Smooth muscle cell (in vitro differentiated cells): ENCODE measurements around the gene IARS1. TPM values are rescaled to one million over a fixed set of nuclear protein-coding genes. Genes with fewer than 3 reads are reported as not detected.

Source experiments
- DNase-seq: peaks from one replicate; lab custom pipeline; 2025; ENCODE audit not compliant: unreplicated experiment; lab: John Stamatoyannopoulos, UW
- H2AFZ ChIP-seq: fragments of 200-600 bp; sonication (generic); 2 replicates; pipeline ENCODE4 v1.6.0; 2016; ENCODE audit warnings: antibody characterized with exemption, low read depth, mild to moderate bottlenecking
- H3F3A ChIP-seq: fragments of 200-600 bp; sonication (generic); 2 replicates; pipeline ENCODE4 v1.6.0; 2017; ENCODE audit warnings: antibody characterized with exemption, low read depth
- H3K27ac ChIP-seq: fragments of 200-600 bp; sonication (generic); 2 replicates; pipeline ENCODE4 v1.5.1; 2016; ENCODE audit warnings: low read depth, mild to moderate bottlenecking
- H3K27me3 ChIP-seq: fragments of 200-600 bp; sonication (generic); 2 replicates; pipeline ENCODE4 v1.6.1; 2016; ENCODE audit warnings: low read depth, mild to moderate bottlenecking
- H3K36me3 ChIP-seq: fragments of 200-600 bp; sonication (generic); 2 replicates; pipeline ENCODE4 v1.5.1; 2016; ENCODE audit warnings: low read depth
- H3K4me1 ChIP-seq: fragments of 200-600 bp; sonication (generic); 2 replicates; pipeline ENCODE4 v1.5.1; 2016; ENCODE audit warnings: low read depth
- H3K4me2 ChIP-seq: fragments of 200-600 bp; sonication (generic); 2 replicates; pipeline ENCODE4 v1.6.0; 2016; ENCODE audit warnings: mild to moderate bottlenecking
- H3K4me3 ChIP-seq: fragments of 200-600 bp; sonication (generic); 2 replicates; pipeline ENCODE4 v1.5.1; 2016; ENCODE audit warnings: mild to moderate bottlenecking
- H3K79me2 ChIP-seq: fragments of 200-600 bp; sonication (generic); 2 replicates; pipeline ENCODE4 v1.6.0; 2016; ENCODE audit warnings: low read depth, mild to moderate bottlenecking
- H3K9ac ChIP-seq: fragments of 200-600 bp; sonication (generic); 2 replicates; pipeline ENCODE4 v1.6.0; 2016; ENCODE audit warnings: low read depth
- H3K9me3 ChIP-seq: fragments of 200-600 bp; sonication (generic); replicated peaks from 2 replicates; pipeline ENCODE4 v1.5.1; 2016; ENCODE audit warnings: low read depth
- H4K20me1 ChIP-seq: fragments of 200-600 bp; sonication (generic); 2 replicates; pipeline ENCODE4 v1.6.0; 2016; ENCODE audit warnings: low read depth
- WGBS: methylation state at CpG from one replicate; pipeline ENCODE4 v1.1.7; 2016; ENCODE audit warnings: low lambda C conversion rate; 5-methylcytosine and 5-hydroxymethylcytosine counted together
- polyA plus RNA-seq: library from polyadenylated mRNA; unstranded; fragments of >200 nt; fragmentation: Nextera tagmentation; extraction: Ambion mirVana; gene quantifications from 2 replicates; pipeline ENCODE4 v1.2.1, GENCODE V29; 2016
- total RNA-seq: library from RNA; depleted of rRNA; stranded (reverse); fragments of >200 nt; gene quantifications from 2 replicates; pipeline ENCODE4 v1.2.3, GENCODE V29; 2014
- TF ChIP-seq, protein P1 (sequence below): fragments of 200-600 bp; sonication (generic); IDR thresholded peaks from 2 replicates; pipeline ENCODE4 v1.5.1; 2017; ENCODE audit warnings: borderline replicate concordance, mild to moderate bottlenecking, antibody characterized with exemption; ENCODE audit not compliant: insufficient read depth, poor library complexity, severe bottlenecking

The IARS1 gene
- total and polyA plus RNA-seq, 2 experiments from 2014 or later: 93.0 to 150 TPM

DNA sequence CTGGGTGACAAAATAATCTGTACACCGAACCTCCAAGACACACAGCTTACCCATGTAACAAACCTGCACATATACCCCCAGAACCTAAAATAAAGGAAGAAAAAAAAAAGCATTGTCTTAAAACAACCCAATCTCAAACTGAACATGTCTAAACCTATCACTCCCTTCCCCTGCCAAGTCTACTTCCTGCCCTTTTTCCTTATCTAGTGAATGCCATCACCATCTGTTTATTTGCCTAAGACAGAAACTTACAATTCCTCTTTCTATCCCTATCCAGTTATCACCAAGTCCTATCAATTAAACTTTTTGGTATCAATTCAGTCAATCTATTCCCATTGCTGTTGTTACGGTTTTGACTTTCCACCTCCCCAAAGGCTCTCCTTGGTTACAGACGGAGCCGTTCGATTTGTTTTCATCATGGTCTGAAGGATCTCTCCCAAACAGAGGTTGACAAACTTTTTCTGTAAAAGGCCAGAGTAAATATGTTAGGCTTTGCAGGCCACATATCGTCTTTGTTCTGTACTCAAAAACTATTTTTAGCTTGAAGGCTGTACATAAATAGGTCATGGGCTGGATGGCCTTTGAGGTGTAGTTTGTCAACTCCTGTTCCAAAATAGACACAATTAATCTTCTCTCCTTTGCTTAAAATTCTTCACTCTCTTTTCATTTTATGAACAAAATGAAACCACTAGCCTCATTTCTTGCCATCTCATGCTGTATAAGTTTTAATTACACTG, 19.6 kb upstream of the IARS1 start:
- Histone ChIP-seq H3K79me2 (peaks cover 26% of the 10 kb centered on the region), H3K27ac (peak overlapping the region; percentile 15), H3K4me2 (no peak overlapping the region), H3F3A (no peaks in the 10 kb centered on the region), H3K4me1 (no peaks in the 10 kb centered on the region), H3K36me3 (peaks cover 25% of the 10 kb centered on the region), H3K9me3 (no peaks in the 10 kb centered on the region), H3K27me3 (no peaks in the 10 kb centered on the region), H2AFZ (no peak overlapping the region), H3K4me3 (no peak overlapping the region), H3K9ac (no peak overlapping the region), H4K20me1 (peaks cover 7% of the 10 kb centered on the region)
- WGBS: 88% methylated on average over 6 of the region's 6 CpGs
- DNase-seq: no peak
- TF ChIP-seq, protein P1, sequence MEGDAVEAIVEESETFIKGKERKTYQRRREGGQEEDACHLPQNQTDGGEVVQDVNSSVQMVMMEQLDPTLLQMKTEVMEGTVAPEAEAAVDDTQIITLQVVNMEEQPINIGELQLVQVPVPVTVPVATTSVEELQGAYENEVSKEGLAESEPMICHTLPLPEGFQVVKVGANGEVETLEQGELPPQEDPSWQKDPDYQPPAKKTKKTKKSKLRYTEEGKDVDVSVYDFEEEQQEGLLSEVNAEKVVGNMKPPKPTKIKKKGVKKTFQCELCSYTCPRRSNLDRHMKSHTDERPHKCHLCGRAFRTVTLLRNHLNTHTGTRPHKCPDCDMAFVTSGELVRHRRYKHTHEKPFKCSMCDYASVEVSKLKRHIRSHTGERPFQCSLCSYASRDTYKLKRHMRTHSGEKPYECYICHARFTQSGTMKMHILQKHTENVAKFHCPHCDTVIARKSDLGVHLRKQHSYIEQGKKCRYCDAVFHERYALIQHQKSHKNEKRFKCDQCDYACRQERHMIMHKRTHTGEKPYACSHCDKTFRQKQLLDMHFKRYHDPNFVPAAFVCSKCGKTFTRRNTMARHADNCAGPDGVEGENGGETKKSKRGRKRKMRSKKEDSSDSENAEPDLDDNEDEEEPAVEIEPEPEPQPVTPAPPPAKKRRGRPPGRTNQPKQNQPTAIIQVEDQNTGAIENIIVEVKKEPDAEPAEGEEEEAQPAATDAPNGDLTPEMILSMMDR: no peak

DNA sequence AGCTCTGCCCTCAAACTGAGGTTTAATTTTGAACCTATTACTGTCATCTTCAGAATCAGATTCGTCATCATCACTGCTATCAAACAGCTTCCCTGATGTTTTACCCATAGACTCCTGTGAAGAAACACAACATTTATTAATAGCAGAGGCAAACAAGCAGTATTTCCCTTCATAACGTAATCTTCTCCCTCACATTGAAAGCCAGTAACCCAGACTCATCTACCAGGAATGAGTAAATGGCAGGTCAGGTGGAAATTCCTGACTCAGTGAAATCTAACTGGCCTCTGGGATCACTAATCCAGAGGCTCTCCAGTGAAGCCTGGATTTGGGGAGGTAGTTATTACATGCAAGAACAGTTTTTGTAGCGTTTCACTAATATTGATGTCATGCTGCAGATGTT, 17.1 kb upstream of the IARS1 start:
- Histone ChIP-seq H3K4me2 (no peak overlapping the region), H3K36me3 (peaks cover 33% of the 10 kb centered on the region), H3F3A (no peaks in the 10 kb centered on the region), H2AFZ (no peak overlapping the region), H3K9ac (no peak overlapping the region), H3K4me1 (no peaks in the 10 kb centered on the region), H4K20me1 (peaks cover 7% of the 10 kb centered on the region), H3K9me3 (no peaks in the 10 kb centered on the region), H3K79me2 (peaks cover 26% of the 10 kb centered on the region), H3K27ac (no peak overlapping the region), H3K27me3 (no peaks in the 10 kb centered on the region), H3K4me3 (no peak overlapping the region)
- TF ChIP-seq, protein P1: no peak
- no peak for DNase-seq
- 94% methylated on average over 3 of the region's 3 CpGs for WGBS

DNA sequence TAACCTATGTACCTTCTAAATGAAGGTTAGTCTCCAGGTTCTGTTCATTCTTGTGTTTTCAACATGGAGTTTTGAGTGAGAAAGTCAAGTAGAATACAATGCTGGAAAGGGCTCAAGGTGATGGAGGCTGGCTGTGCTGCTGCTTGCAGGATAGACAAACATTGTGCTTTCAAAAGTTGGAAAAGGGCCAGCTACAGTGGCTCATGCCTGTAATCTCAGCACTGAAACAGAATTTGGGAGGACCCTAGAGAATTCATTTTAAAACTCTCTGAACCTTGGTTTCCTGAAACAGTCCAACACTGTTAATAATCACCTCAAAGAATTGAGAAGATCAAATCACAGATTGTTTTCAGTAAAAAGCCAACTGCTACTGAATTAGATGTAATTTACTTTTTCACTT, 15.4 kb upstream of the IARS1 start:
- no peak overlapping the region for H3K9ac ChIP-seq
- no peaks in the 10 kb centered on the region for H3K27me3 ChIP-seq
- no peak overlapping the region for H2AFZ ChIP-seq
- H4K20me1 ChIP-seq: peaks cover 7% of the 10 kb centered on the region
- H3K4me2 ChIP-seq: no peak overlapping the region
- H3K9me3 ChIP-seq: no peaks in the 10 kb centered on the region
- H3K4me1 ChIP-seq: no peaks in the 10 kb centered on the region
- H3K27ac ChIP-seq: no peak overlapping the region
- TF ChIP-seq, protein P1: no peak
- no peak for DNase-seq
- no peaks in the 10 kb centered on the region for H3F3A ChIP-seq
- no peak overlapping the region for H3K4me3 ChIP-seq
- H3K36me3 ChIP-seq: peaks cover 35% of the 10 kb centered on the region
- H3K79me2 ChIP-seq: peaks cover 15% of the 10 kb centered on the region

DNA sequence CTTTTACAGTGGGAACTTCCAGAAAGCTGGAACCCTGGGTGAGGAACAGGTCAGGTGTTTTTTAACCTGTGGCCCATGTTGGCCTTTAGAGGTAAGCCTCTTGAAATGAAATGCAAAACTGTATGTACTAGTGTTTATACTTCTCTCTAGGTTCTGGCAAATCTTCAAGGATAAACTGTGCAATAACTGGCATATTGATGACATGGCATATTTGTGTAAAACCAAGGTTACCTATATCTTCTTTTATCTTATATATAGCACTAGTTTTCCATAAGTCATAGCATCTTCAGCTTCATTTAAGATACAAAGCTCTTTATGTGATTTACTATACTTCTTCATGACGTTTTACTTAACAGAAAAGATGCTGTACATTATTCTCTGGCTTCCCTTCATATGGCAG, 7.4 kb upstream of the IARS1 start:
- peaks cover 44% of the 10 kb centered on the region for H3K36me3 ChIP-seq
- no peak overlapping the region for H3K4me2 ChIP-seq
- H3K9ac ChIP-seq: no peak overlapping the region
- H4K20me1 ChIP-seq: no peaks in the 10 kb centered on the region
- TF ChIP-seq, protein P1: no peak
- peaks cover 16% of the 10 kb centered on the region for H3F3A ChIP-seq
- no peak overlapping the region for H2AFZ ChIP-seq
- H3K79me2 ChIP-seq: no peaks in the 10 kb centered on the region
- H3K27me3 ChIP-seq: no peaks in the 10 kb centered on the region
- no peak overlapping the region for H3K27ac ChIP-seq
- H3K9me3 ChIP-seq: no peaks in the 10 kb centered on the region
- no peaks in the 10 kb centered on the region for H3K4me1 ChIP-seq
- H3K4me3 ChIP-seq: no peak overlapping the region
- no peak for DNase-seq
- WGBS: 82% methylated on average over 1 of the region's 1 CpG
